Fibroblast of lung (primary cell): ENCODE data around the gene SMC6. TPM values are rescaled to one million over a fixed set of nuclear protein-coding genes. Genes with fewer than 3 reads are reported as not detected.

Experiments used
- DNase-seq, 2 donors: peaks; one replicate each; pipeline versions ENCODE4 v3.0.0 to v3.0.0-alpha.2; 2010; ENCODE audit warnings: low read depth in 2 of 2
- H2AFZ ChIP-seq: 2 replicates; pipeline ENCODE4 v1.5.1; 2012; ENCODE audit warnings: low read length, control low read depth, inconsistent platforms
- H3K27ac ChIP-seq: 2 replicates; pipeline ENCODE4 v1.5.1; 2011; ENCODE audit warnings: low read length, control low read depth; ENCODE audit not compliant: insufficient read depth
- H3K27me3 ChIP-seq: 2 replicates; pipeline ENCODE4 v1.5.1; 2011; ENCODE audit warnings: mild to moderate bottlenecking, low read length; ENCODE audit not compliant: control insufficient read depth, insufficient read depth
- H3K36me3 ChIP-seq: 2 replicates; pipeline ENCODE4 v1.5.1; 2011; ENCODE audit warnings: low read length; ENCODE audit not compliant: control insufficient read depth, insufficient read depth
- H3K4me1 ChIP-seq: 2 replicates; pipeline ENCODE4 v1.5.1; 2011; ENCODE audit warnings: low read length; ENCODE audit not compliant: control insufficient read depth, insufficient read depth; ENCODE audit errors: extremely low read depth
- H3K4me2 ChIP-seq: 2 replicates; pipeline ENCODE4 v1.5.1; 2011; ENCODE audit warnings: low read length, control low read depth; ENCODE audit not compliant: insufficient read depth; ENCODE audit errors: extremely low read depth
- H3K4me3 ChIP-seq, 4 experiments: fragments of 200-600 bp in 1 of 4; sonication (generic) in 1 of 4; replicated peaks in 1 of 4; 2 replicates each; pipeline ENCODE4 v1.5.1; 2011 to 2016; ENCODE audit warnings: low read length in 4 of 4, low read depth in 3 of 4, mild to moderate bottlenecking in 3 of 4, control low read depth in 2 of 4, inconsistent platforms in 1 of 4, mixed read lengths in 1 of 4; ENCODE audit not compliant: insufficient read depth in 1 of 4; ENCODE audit errors: control extremely low read depth in 1 of 4
- H3K79me2 ChIP-seq: 2 replicates; pipeline ENCODE4 v1.5.1; 2012; ENCODE audit warnings: mild to moderate bottlenecking, low read length, inconsistent platforms; ENCODE audit not compliant: control insufficient read depth, insufficient read depth
- H3K9ac ChIP-seq: 2 replicates; pipeline ENCODE4 v1.5.1; 2011; ENCODE audit warnings: mild to moderate bottlenecking, low read length, control low read depth; ENCODE audit not compliant: insufficient read depth
- H3K9me3 ChIP-seq: 2 replicates; pipeline ENCODE4 v1.5.1; 2012; ENCODE audit warnings: low read depth, low read length; ENCODE audit not compliant: control insufficient read depth, insufficient read depth
- H4K20me1 ChIP-seq: 2 replicates; pipeline ENCODE4 v1.5.1; 2011; ENCODE audit warnings: low read length; ENCODE audit not compliant: control insufficient read depth, insufficient read depth; ENCODE audit errors: extremely low read depth
- EZH2 ChIP-seq: IDR thresholded peaks from 2 replicates; pipeline ENCODE4 v1.5.1; 2012; ENCODE audit warnings: low read length, control low read depth, mild to moderate bottlenecking; ENCODE audit errors: missing control alignments
- polyA plus RNA-seq, 2 donors: library from polyadenylated mRNA; depleted of rRNA in 1 of 2; stranded (reverse) in 1 of 2; unstranded in 1 of 2; fragments of >200 nt; gene quantifications; 2 replicates each; pipeline ENCODE4 v1.2.1, GENCODE V29; 2011 to 2012; ENCODE audit warnings: missing spikeins in 1 of 2
- total RNA-seq: library from RNA; depleted of rRNA; stranded (reverse); fragments of >200 nt; gene quantifications from 2 replicates; pipeline ENCODE4 v1.2.1, GENCODE V29; 2014
- TF ChIP-seq, protein P1 (sequence below), 2 donors: IDR thresholded peaks in 1 of 2; conservative IDR thresholded peaks in 1 of 2; 1 replicate in 1 of 2; 2 replicates in 1 of 2; pipeline ENCODE4 v1.5.1; 2011 to 2012; ENCODE audit warnings: low read length in 2 of 2, control low read depth in 1 of 2, inconsistent platforms in 1 of 2, low read depth in 1 of 2, mild to moderate bottlenecking in 1 of 2

The SMC6 gene
- total and polyA plus RNA-seq, 2 donors (not counting 1 experiment from before 2014, with no cell fraction given): 17.9 to 22.8 TPM

DNA sequence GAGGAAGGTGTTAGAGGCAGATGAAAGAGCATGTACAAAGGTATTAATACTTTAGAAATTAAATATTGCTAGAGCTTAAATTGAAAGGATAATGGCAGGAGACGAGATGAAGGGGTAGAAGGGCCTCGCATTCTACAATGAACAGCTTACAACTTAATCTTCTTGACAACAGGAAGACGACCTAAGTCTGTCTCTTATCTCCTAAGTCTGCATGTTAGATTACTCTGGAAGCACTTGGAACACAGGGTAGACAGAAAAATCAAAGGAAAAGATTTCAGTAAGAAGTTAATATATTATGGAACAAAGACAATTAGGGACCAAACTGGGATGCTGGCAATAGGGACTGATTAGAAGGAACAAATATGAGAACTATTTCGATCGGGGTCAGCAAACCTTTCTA is 34.9 kb downstream of the SMC6 start:
- Histone ChIP-seq H3K79me2 (no peaks in the 10 kb centered on the region), H3K27ac (no peak overlapping the region), H2AFZ (no peak overlapping the region), H4K20me1 (no peaks in the 10 kb centered on the region), H3K9ac (no peak overlapping the region), H3K4me3 (no peak overlapping the region), H3K4me1 (no peaks in the 10 kb centered on the region), H3K27me3 (no peaks in the 10 kb centered on the region), H3K9me3 (no peaks in the 10 kb centered on the region), H3K36me3 (peaks cover 9% of the 10 kb centered on the region), H3K4me2 (no peak overlapping the region)
- TF ChIP-seq EZH2: no peak
- TF ChIP-seq, protein P1, sequence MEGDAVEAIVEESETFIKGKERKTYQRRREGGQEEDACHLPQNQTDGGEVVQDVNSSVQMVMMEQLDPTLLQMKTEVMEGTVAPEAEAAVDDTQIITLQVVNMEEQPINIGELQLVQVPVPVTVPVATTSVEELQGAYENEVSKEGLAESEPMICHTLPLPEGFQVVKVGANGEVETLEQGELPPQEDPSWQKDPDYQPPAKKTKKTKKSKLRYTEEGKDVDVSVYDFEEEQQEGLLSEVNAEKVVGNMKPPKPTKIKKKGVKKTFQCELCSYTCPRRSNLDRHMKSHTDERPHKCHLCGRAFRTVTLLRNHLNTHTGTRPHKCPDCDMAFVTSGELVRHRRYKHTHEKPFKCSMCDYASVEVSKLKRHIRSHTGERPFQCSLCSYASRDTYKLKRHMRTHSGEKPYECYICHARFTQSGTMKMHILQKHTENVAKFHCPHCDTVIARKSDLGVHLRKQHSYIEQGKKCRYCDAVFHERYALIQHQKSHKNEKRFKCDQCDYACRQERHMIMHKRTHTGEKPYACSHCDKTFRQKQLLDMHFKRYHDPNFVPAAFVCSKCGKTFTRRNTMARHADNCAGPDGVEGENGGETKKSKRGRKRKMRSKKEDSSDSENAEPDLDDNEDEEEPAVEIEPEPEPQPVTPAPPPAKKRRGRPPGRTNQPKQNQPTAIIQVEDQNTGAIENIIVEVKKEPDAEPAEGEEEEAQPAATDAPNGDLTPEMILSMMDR (conservative IDR thresholded peaks at IDR 0.05 in 1 of 2, IDR thresholded peaks at IDR 0.05 in 1 of 2; ENCODE audit: low read depth in 1 of 2, low read length in 2 of 2): no peak
- no peak for DNase-seq

DNA sequence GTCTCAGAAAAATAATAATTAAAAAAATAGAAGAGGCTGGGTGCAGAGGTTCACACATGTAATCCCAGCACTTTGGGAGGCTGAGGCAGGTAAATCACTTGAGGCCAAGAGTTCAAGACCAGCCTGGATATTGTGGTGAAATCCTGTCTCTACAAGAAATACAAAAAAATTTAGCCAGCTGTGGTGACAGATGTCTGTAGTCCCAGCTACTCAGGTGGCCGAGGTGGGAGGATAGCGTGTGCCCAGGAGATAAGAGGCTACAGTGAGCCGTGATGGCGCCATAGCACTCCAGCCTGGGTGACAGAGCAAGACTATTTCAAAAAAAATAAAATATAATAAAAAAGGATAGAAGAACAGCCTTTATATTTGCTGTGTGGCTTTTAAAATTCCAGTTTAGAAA is 35.9 kb downstream of the SMC6 start:
- Histone ChIP-seq H3K9me3 (no peaks in the 10 kb centered on the region), H2AFZ (no peak overlapping the region), H3K36me3 (peaks cover 6% of the 10 kb centered on the region), H3K79me2 (no peaks in the 10 kb centered on the region), H3K4me2 (no peak overlapping the region), H4K20me1 (no peaks in the 10 kb centered on the region), H3K27ac (no peak overlapping the region), H3K9ac (no peak overlapping the region), H3K4me1 (no peaks in the 10 kb centered on the region), H3K27me3 (no peaks in the 10 kb centered on the region), H3K4me3 (no peak overlapping the region)
- DNase-seq: no peak
- no peak for TF ChIP-seq EZH2
- TF ChIP-seq, protein P1 (conservative IDR thresholded peaks at IDR 0.05 in 1 of 2, IDR thresholded peaks at IDR 0.05 in 1 of 2; ENCODE audit: low read depth in 1 of 2, low read length in 2 of 2): no peak

DNA sequence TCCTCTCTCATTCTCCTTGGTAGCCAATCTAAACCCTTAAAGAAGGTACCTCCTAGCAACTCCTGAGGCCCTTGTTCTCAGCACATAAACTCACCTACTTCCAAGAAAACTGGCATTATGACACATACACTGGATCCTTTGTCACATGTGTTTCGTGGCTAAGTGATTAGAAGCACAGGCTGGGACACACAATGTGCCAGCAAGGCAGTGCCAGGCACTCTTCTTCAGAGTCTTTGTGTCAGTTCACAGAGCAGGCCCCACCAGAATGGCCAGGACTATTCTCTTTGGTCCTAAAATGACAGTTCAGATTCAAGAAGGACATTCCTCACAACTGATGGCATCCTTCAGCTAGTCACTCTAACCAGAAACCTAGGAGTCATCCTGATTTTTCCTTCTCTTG is 40.3 kb downstream of the SMC6 start:
- Histone ChIP-seq H4K20me1 (no peaks in the 10 kb centered on the region), H3K9ac (no peak overlapping the region), H3K27me3 (no peaks in the 10 kb centered on the region), H3K9me3 (no peaks in the 10 kb centered on the region), H3K27ac (no peak overlapping the region), H2AFZ (no peak overlapping the region), H3K4me1 (no peaks in the 10 kb centered on the region), H3K4me3 (no peak overlapping the region), H3K4me2 (no peak overlapping the region), H3K79me2 (no peaks in the 10 kb centered on the region), H3K36me3 (peaks cover 3% of the 10 kb centered on the region)
- no peak for TF ChIP-seq EZH2
- TF ChIP-seq, protein P1 (conservative IDR thresholded peaks at IDR 0.05 in 1 of 2, IDR thresholded peaks at IDR 0.05 in 1 of 2; ENCODE audit: low read depth in 1 of 2, low read length in 2 of 2): no peak
- no peak for DNase-seq
